ENCODE data around the gene APOA4.

The APOA4 gene

GRCh38 chr11:116798368-116798767 lies 24.7 kb downstream of the APOA4 start:
- DNase-seq, result no peak

- no peak for DNase-seq
Observed at GRCh38 chr11:116797816-116798215, 25.3 kb downstream of the APOA4 start.

- no peak for DNase-seq
Observed at GRCh38 chr11:116796548-116796947, 26.6 kb downstream of the APOA4 start.

GRCh38 chr11:116794851-116795250 lies 28.3 kb downstream of the APOA4 start:
- no peak for DNase-seq

GRCh38 chr11:116793772-116794097 lies 29.4 kb downstream of the APOA4 start:
- DNase-seq, result no peak

- no peak for DNase-seq
Observed at GRCh38 chr11:116792869-116793771, 30.0 kb downstream of the APOA4 start.

GRCh38 chr11:116792144-116792868 lies 30.8 kb downstream of the APOA4 start:
- DNase-seq, result no peak

GRCh38 chr11:116791813-116792143 lies 31.3 kb downstream of the APOA4 start, which contains the start of gene APOA5:
APOA5 (minus strand) TSS chr11:116791879; CDS start chr11:116791860, 19 bp downstream.
- no peak for DNase-seq

- DNase-seq, result peak; percentile 59 to 71 (median 62)
Observed at GRCh38 chr11:116791002-116791812, 31.9 kb downstream of the APOA4 start.

- DNase-seq, result no peak
Observed at GRCh38 chr11:116790167-116791001, 32.7 kb downstream of the APOA4 start.

- no peak for DNase-seq
Observed at GRCh38 chr11:116788975-116789374, 34.1 kb downstream of the APOA4 start.

- no peak for DNase-seq
Observed at GRCh38 chr11:116788534-116788933, 34.6 kb downstream of the APOA4 start.

- DNase-seq, result peak; percentile 72 to 88 (median 80)
Observed at GRCh38 chr11:116787786-116788486, 35.2 kb downstream of the APOA4 start, which contains the start of gene ZPR1. ZPR1 (minus strand) TSS chr11:116788023; CDS start chr11:116787990, 33 bp downstream.

GRCh38 chr11:116787436-116787785 lies 35.7 kb downstream of the APOA4 start:
- no peak for DNase-seq

GRCh38 chr11:116786966-116787365 lies 36.1 kb downstream of the APOA4 start:
- no peak for DNase-seq

GRCh38 chr11:116786326-116786725 lies 36.8 kb downstream of the APOA4 start:
- no peak for DNase-seq

- peak in 1 of 5 donors; percentile 41 for DNase-seq
Observed at GRCh38 chr11:116782728-116783127, 40.4 kb downstream of the APOA4 start.

GRCh38 chr11:116778556-116778955 lies 44.5 kb downstream of the APOA4 start:
- no peak for DNase-seq

GRCh38 chr11:116777056-116777455 lies 46.0 kb downstream of the APOA4 start:
- no peak for DNase-seq

- DNase-seq, result no peak
Observed at GRCh38 chr11:116776522-116776984, 46.6 kb downstream of the APOA4 start.

GRCh38 chr11:116775975-116776374 lies 47.1 kb downstream of the APOA4 start:
- no peak for DNase-seq

Measured in T-helper 1 cell (primary cell).